ENCODE results near the gene ZNF235. TPM values are rescaled to one million over a fixed set of nuclear protein-coding genes. Genes with fewer than 3 reads are reported as not detected.

The ZNF235 gene
- 2.5 to 3.9 TPM (median 3.3 TPM) in 5 replicates for total RNA-seq (2022; extraction: Qiagen RNA extraction; ENCODE audit: low read depth)

DNA sequence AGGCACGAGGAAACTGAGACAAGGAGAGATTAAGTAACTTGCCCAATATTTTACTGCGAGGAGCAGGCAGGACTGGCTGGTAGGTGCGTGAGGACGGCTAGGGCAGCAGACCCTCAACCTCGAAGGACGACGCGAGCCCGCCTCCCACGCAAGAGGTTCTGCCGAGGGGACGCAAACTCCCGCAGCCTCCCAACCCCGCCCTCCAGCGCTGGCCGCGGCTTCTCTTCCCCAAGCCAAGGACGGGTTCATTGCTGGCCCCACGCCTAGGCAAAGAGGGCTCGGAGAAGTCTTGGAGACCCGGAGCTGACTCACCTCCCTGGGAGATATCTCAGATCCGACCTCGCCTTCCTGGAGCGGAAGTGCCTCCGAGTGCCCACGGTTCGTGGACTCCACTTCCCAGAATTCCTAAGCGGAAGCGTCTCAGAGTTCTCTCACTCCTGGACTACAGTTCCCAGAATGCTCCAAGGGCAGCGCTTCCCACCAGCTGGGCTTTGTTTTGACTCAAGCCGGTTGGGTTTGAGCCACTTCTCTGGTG, at the start of gene ZNF235:
TSS of gene ZNF235 (minus strand) at position 367 of the 535 bp plus-strand sequence. CDS start 1,621 bp downstream, outside the sequence.

Other genes with a start within 250 kb of the ZNF235 start
- gene ZNF284, start 232.9 kb downstream of the ZNF235 start, total RNA-seq (2022; extraction: Qiagen RNA extraction; ENCODE audit: low read depth): 0.38 to 0.52 TPM (median 0.46 TPM) in 5 replicates
- 8.8 to 11.4 TPM (median 11.3 TPM) in 5 replicates for gene ZNF224, start 210.7 kb downstream of the ZNF235 start, total RNA-seq (2022; extraction: Qiagen RNA extraction; ENCODE audit: low read depth)
- gene ZNF225, start 191.6 kb downstream of the ZNF235 start, total RNA-seq (2022; extraction: Qiagen RNA extraction; ENCODE audit: low read depth): 2.3 to 3.5 TPM (median 2.8 TPM) in 5 replicates
- gene ZNF234, start 163.5 kb downstream of the ZNF235 start, total RNA-seq (2022; extraction: Qiagen RNA extraction; ENCODE audit: low read depth): 1.2 to 2.7 TPM (median 2.3 TPM) in 5 replicates
- 19.7 to 25.5 TPM (median 22.6 TPM) in 5 replicates for gene ZNF226, start 139.9 kb downstream of the ZNF235 start, total RNA-seq (2022; extraction: Qiagen RNA extraction; ENCODE audit: low read depth)
- 9.7 to 13.8 TPM (median 11.0 TPM) in 5 replicates for gene ZNF227, start 92.5 kb downstream of the ZNF235 start, total RNA-seq (2022; extraction: Qiagen RNA extraction; ENCODE audit: low read depth)
- gene ZNF233, start 45.1 kb downstream of the ZNF235 start, total RNA-seq (2022; extraction: Qiagen RNA extraction; ENCODE audit: low read depth): 0.32 to 0.67 TPM (median 0.46 TPM) in 5 replicates
- gene ZNF112, start 51.7 kb upstream of the ZNF235 start, total RNA-seq (2022; extraction: Qiagen RNA extraction; ENCODE audit: low read depth): 1.1 to 3.1 TPM (median 2.0 TPM) in 5 replicates
- 1.6 to 2.8 TPM (median 2.4 TPM) in 5 replicates for gene ZNF285, start 96.6 kb upstream of the ZNF235 start, total RNA-seq (2022; extraction: Qiagen RNA extraction; ENCODE audit: low read depth)
- 2.4 to 3.7 TPM (median 3.0 TPM) in 5 replicates for gene ZNF229, start 143.4 kb upstream of the ZNF235 start, total RNA-seq (2022; extraction: Qiagen RNA extraction; ENCODE audit: low read depth)
- gene ZNF180, start 195.5 kb upstream of the ZNF235 start, total RNA-seq (2022; extraction: Qiagen RNA extraction; ENCODE audit: low read depth): 7.7 to 9.2 TPM (median 8.2 TPM) in 5 replicates
- gene CEACAM20, start 224.7 kb upstream of the ZNF235 start, total RNA-seq (2022; extraction: Qiagen RNA extraction; ENCODE audit: low read depth): 0.05 to 0.14 TPM in 2 of 5 replicates, not detected in the others